OCI-LY1 (cell line): ENCODE data around the gene CDH23.

Experiments
- H2AFZ ChIP-seq: fragments of 200-600 bp; sonication (generic), shearing (Covaris generic); 2 replicates; pipeline ENCODE4 v1.6.0; 2014; ENCODE audit warnings: antibody characterized with exemption, mild to moderate bottlenecking, low read length
- H3F3A ChIP-seq: fragments of 200-600 bp; sonication (generic), shearing (Covaris generic); 2 replicates; pipeline ENCODE4 v1.6.0; 2014; ENCODE audit warnings: mild to moderate bottlenecking, antibody characterized with exemption, low read length, moderate library complexity; ENCODE audit not compliant: insufficient read depth
- H3K27ac ChIP-seq: fragments of 200-600 bp; sonication (generic); 2 replicates; pipeline ENCODE4 v1.5.1; 2014; ENCODE audit warnings: low read length, mixed run types, mild to moderate bottlenecking, low read depth; ENCODE audit not compliant: poor library complexity, severe bottlenecking
- H3K27me3 ChIP-seq: fragments of 200-600 bp; sonication (generic); 2 replicates; pipeline ENCODE4 v1.6.0; 2014; ENCODE audit warnings: antibody characterized with exemption, mild to moderate bottlenecking, low read length, moderate library complexity; ENCODE audit not compliant: insufficient read depth
- H3K36me3 ChIP-seq: fragments of 200-600 bp; sonication (generic); 2 replicates; pipeline ENCODE4 v1.6.1; 2014; ENCODE audit warnings: mild to moderate bottlenecking, antibody characterized with exemption, low read length, moderate library complexity, mixed read lengths; ENCODE audit not compliant: insufficient read depth
- H3K4me1 ChIP-seq: fragments of 200-600 bp; sonication (generic); 2 replicates; pipeline ENCODE4 v1.5.1; 2014; ENCODE audit warnings: mild to moderate bottlenecking, low read length, moderate library complexity; ENCODE audit not compliant: insufficient read depth, severe bottlenecking
- H3K4me2 ChIP-seq: fragments of 200-600 bp; sonication (generic), shearing (Covaris generic); 2 replicates; pipeline ENCODE4 v1.6.1; 2014; ENCODE audit warnings: low read length
- H3K4me3 ChIP-seq: fragments of 200-600 bp; sonication (generic); 2 replicates; pipeline ENCODE4 v1.5.1; 2014; ENCODE audit warnings: low read length, low read depth, mild to moderate bottlenecking, mixed read lengths; ENCODE audit not compliant: poor library complexity, severe bottlenecking
- H3K79me2 ChIP-seq: fragments of 200-600 bp; shearing (Covaris generic); 2 replicates; pipeline ENCODE4 v1.6.1; 2016; ENCODE audit warnings: mixed run types, low read length, mixed read lengths; ENCODE audit not compliant: insufficient read depth
- H3K9ac ChIP-seq: fragments of 200-600 bp; sonication (generic), shearing (Covaris generic); 2 replicates; pipeline ENCODE4 v1.6.1; 2014; ENCODE audit warnings: mild to moderate bottlenecking, low read length, mixed read lengths
- H3K9me2 ChIP-seq: fragments of 200-600 bp; sonication (generic), shearing (Covaris generic); 2 replicates; pipeline ENCODE4 v1.6.1; 2014; ENCODE audit warnings: low read depth, mild to moderate bottlenecking, low read length, mixed read lengths
- H3K9me3 ChIP-seq: fragments of 200-600 bp; shearing (Covaris generic); 2 replicates; pipeline ENCODE4 v1.6.1; 2014; ENCODE audit warnings: low read length, mixed read lengths
- H4K20me1 ChIP-seq: fragments of 200-600 bp; sonication (generic), shearing (Covaris generic); 2 replicates; pipeline ENCODE4 v1.6.0; 2016; ENCODE audit warnings: mild to moderate bottlenecking, low read length; ENCODE audit not compliant: insufficient read depth
- EZH2 ChIP-seq: fragments of 200-600 bp; sonication (generic), shearing (Covaris generic); IDR thresholded peaks from 2 replicates; pipeline ENCODE4 v1.8.0; 2017; ENCODE audit warnings: borderline replicate concordance, mixed run types, mild to moderate bottlenecking, antibody characterized with exemption, low read length, moderate library complexity, mixed read lengths
- TF ChIP-seq, protein P1 (sequence below): fragments of 200-600 bp; sonication (generic), shearing (Covaris generic); IDR thresholded peaks from 2 replicates; pipeline ENCODE4 v1.5.1; 2017; ENCODE audit warnings: mild to moderate bottlenecking, antibody characterized with exemption, low read length, moderate library complexity, mixed read lengths

The CDH23 gene

DNA sequence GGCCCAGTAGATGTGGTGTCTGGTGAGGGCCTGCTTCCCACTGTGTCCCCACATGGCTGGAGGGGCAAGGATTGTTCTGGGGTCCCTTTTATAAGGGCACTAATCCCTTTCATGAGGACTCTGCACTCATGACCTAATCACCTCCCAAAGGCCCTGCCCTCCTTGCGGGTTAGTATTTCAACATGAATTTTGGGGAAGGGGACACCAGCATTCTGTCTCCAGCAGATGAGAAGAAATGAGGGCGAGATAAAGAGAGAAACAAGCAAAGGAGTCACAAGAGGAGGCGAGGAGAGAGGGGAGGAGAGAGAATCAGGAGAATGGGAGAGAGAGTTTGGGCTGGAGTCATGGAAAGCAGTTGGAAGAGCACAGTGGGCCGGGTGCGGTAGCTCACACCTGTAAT, 239.1 kb downstream of the CDH23 start:
- Histone ChIP-seq H3F3A (no peaks in the 10 kb centered on the region), H2AFZ (no peak overlapping the region), H4K20me1 (no peaks in the 10 kb centered on the region), H3K4me3 (no peak overlapping the region), H3K4me1 (peaks cover 12% of the 10 kb centered on the region), H3K4me2 (no peak overlapping the region), H3K9me2 (no peaks in the 10 kb centered on the region), H3K79me2 (no peaks in the 10 kb centered on the region), H3K9ac (no peak overlapping the region), H3K36me3 (no peaks in the 10 kb centered on the region), H3K27me3 (0 out of 2 replicates have a peak, but pooled peaks cover 3% of the 10 kb centered on the region), H3K9me3 (no peaks in the 10 kb centered on the region), H3K27ac (no peak overlapping the region)
- no peak for TF ChIP-seq EZH2
- TF ChIP-seq, protein P1, sequence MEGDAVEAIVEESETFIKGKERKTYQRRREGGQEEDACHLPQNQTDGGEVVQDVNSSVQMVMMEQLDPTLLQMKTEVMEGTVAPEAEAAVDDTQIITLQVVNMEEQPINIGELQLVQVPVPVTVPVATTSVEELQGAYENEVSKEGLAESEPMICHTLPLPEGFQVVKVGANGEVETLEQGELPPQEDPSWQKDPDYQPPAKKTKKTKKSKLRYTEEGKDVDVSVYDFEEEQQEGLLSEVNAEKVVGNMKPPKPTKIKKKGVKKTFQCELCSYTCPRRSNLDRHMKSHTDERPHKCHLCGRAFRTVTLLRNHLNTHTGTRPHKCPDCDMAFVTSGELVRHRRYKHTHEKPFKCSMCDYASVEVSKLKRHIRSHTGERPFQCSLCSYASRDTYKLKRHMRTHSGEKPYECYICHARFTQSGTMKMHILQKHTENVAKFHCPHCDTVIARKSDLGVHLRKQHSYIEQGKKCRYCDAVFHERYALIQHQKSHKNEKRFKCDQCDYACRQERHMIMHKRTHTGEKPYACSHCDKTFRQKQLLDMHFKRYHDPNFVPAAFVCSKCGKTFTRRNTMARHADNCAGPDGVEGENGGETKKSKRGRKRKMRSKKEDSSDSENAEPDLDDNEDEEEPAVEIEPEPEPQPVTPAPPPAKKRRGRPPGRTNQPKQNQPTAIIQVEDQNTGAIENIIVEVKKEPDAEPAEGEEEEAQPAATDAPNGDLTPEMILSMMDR, result no peak

DNA sequence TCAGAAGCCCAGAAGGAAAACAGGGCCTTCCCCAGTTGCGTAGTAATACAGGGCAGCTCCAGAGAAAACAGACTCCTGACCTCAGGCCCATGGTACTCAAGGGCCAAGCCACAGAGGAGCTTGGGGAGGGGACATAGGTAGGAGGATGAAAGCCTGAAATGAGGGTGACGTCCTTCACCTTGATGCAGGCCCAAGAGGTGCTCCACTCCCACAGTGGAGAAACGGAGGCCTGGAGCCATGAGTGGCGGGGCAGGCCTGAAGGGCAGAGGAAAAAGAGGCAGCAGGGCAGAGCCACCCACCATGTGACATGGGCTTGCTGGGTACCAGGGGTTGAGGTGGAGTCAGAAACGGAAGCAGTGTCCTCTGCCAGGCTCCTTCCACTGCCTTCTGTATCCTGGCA, 239.9 kb downstream of the CDH23 start:
- Histone ChIP-seq H3K27ac (no peak overlapping the region), H3K9ac (no peak overlapping the region), H2AFZ (no peak overlapping the region), H3K27me3 (0 out of 2 replicates have a peak, but pooled peaks cover 3% of the 10 kb centered on the region), H3K4me1 (peaks cover 12% of the 10 kb centered on the region), H3K4me3 (no peak overlapping the region), H3K9me2 (no peaks in the 10 kb centered on the region), H3K36me3 (no peaks in the 10 kb centered on the region), H3K9me3 (no peaks in the 10 kb centered on the region), H3K4me2 (no peak overlapping the region), H3F3A (no peaks in the 10 kb centered on the region), H4K20me1 (no peaks in the 10 kb centered on the region), H3K79me2 (no peaks in the 10 kb centered on the region)
- no peak for TF ChIP-seq EZH2
- TF ChIP-seq, protein P1, result no peak

DNA sequence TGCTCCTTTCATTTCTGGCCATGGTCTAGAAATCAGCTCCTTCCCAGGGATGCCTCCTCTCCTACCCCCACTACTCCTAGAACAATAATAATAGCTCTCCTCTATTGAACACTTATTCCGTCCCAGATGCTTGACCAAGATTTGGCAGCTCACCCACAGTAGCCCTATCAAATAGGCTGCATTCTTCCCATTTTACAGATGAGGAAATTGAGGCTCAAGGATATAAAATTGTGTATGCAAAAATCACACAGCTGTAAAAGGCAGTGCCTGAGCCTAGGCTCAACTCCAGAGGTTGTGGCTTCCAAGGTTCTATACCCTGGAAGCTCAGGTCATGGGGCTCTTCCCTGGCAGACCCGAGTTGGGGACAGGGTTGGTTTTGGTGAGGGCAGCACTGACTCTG, 240.6 kb downstream of the CDH23 start:
- H3F3A ChIP-seq, result no peaks in the 10 kb centered on the region
- H3K27me3 ChIP-seq, result 0 out of 2 replicates have a peak, but pooled peaks cover 3% of the 10 kb centered on the region
- no peaks in the 10 kb centered on the region for H3K79me2 ChIP-seq
- no peaks in the 10 kb centered on the region for H3K36me3 ChIP-seq
- no peak for TF ChIP-seq EZH2
- TF ChIP-seq, protein P1, result no peak
- no peak overlapping the region for H2AFZ ChIP-seq
- no peak overlapping the region for H3K4me2 ChIP-seq
- no peaks in the 10 kb centered on the region for H3K9me3 ChIP-seq
- no peak overlapping the region for H3K9ac ChIP-seq
- H3K27ac ChIP-seq, result no peak overlapping the region
- H3K4me3 ChIP-seq, result no peak overlapping the region
- H4K20me1 ChIP-seq, result no peaks in the 10 kb centered on the region
- peaks cover 12% of the 10 kb centered on the region for H3K4me1 ChIP-seq
- no peaks in the 10 kb centered on the region for H3K9me2 ChIP-seq
